Raji (cell line): ENCODE results near the gene FTCDNL1.

Source experiments
- POLR2A ChIP-seq: IDR thresholded peaks from 2 replicates; pipeline ENCODE4 v1.6.1; 2011; ENCODE audit warnings: low read depth, low read length, control low read depth; ENCODE audit not compliant: insufficient read depth

Gene FTCDNL1

DNA sequence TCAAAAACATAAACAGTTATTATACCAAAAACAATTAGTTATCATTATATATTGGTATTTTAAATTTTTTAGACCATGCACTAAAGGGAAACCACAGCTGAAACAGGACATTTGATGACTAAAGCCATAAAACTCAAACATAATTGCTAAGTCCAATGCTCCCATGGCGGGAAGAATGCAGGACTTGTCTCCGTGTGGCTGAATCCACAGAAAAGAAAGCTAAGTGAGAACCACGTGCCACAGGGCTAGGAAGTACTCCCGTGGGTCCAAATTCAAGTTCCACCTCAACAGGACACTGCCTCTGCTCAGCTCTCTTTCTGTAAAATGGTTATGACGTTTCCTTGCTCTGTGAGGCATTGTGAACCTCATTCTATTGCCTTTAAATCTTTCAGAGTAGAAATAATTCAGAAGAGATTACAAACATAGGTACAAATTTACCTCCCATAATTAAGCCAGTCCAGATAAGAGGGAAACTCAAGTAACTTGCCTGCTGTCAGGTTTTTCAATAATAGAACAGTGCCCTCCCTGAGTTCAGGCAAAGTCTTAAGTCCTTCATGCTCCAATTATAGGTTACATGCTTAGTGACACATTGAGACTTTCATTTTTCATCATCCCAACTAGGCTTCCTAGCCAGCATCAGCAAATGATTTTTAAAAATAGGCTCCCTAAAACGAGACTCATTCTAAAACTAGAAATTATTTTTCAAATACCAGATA is 36.7 kb downstream of the FTCDNL1 start:
- TF ChIP-seq POLR2A, result no peak

DNA sequence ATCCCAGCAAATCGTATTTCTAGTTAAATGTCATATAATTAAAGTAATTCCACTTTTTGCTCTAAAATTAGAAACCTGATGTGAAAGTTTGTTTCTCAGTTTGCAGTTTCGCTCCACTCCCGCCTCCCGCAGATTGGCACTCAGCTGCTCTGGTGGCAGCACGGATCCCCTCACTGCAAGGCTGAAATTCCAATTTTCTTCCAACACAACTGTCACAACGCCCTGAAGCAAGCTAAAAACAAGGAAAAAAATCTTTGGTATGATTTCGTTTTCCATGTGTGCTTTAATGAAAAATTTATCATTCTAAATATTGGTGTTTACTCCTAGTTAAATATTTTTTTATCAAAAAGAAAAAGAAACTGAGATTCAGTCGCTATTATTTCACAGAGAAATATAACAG is 38.5 kb downstream of the FTCDNL1 start:
- no peak for TF ChIP-seq POLR2A

DNA sequence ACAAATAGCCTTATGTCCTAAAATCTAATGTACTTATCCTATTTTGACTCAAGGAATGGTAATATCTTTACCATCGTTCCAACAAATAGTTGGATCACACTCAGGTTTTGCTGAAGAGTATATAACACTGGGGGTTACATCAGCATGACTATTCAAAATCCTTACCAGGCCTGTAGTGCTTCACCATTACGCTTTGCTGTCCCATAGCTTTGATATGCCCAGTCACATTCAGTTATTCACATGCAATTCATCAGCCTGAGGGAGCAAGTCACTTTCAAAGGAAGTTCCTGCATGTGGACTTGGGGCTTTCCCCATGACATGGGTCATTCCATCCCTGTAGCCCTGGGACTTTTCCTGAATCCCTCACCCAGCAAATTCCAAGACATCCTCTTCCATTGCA is 39.6 kb downstream of the FTCDNL1 start:
- no peak for TF ChIP-seq POLR2A

DNA sequence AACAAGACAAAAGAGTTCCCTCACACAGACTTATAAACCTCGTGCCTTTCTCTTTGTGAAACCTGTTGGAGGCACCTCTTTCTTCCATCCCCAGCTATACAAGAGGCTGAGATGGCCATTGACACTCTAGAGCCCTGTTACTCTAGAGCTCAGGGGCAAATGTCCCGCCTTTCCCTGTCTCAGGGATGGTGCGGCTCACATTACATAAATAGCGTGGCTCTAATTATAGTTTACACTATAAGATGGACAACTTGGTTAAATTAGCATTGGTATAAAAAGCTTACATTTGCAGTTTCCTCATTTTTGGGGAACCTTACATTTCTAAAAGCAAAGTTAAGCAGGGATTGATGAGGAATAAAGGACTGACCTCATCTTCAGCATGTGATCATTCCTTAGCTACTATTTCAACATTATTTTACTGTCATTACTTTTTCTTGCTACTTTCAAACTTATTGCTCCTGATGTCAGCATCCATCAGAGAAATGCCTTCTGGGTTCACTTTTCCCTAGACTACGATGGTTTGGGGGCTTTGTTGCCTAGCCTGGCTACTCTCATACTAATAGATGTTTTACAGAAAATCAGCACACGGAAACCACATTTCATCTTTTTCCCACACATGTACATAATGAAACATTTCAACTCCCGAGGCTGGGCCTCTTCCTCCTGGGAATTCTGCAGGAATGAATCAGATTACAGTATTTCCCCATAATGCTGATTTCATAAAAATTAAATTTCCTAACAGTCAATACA is 40.4 kb downstream of the FTCDNL1 start:
- TF ChIP-seq POLR2A, result no peak

DNA sequence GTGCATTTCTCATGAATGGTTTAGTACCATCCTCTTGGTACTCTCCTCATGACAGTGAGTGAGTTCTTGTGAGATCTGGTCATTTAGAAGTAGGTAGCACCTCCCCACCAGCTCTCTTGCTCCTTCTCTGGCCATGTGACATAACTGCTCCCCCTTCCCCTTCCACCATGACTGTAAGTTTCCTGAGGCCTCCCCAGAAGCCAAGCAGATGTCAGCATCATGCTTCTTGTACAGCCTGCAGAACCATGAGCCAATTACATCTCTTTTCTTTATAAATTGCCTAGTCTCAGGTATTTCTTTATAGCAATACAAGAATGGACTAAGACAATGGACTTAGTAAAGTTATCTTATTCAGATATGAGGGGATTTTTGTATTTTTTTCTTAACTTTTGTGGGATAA is 43.0 kb downstream of the FTCDNL1 start:
- TF ChIP-seq POLR2A, result no peak

DNA sequence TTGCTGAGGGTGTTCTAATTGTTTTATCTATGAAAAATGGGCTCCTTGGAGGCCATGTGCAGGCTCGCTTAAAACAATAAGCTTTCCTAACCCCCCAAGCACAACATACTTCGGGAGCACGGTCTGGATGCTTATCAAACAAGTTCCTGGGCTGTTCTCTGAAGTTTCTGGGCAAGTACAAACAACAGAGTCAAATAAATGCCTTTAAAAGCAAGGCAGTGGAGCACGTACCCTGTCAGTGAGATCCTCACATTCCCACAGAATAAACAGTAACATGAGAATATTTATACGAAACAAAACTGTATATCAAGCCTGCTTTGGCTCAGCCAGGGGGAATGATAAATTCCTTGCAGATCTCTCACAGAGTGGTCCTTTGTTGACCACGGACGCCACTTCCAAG is 44.8 kb downstream of the FTCDNL1 start:
- no peak for TF ChIP-seq POLR2A

DNA sequence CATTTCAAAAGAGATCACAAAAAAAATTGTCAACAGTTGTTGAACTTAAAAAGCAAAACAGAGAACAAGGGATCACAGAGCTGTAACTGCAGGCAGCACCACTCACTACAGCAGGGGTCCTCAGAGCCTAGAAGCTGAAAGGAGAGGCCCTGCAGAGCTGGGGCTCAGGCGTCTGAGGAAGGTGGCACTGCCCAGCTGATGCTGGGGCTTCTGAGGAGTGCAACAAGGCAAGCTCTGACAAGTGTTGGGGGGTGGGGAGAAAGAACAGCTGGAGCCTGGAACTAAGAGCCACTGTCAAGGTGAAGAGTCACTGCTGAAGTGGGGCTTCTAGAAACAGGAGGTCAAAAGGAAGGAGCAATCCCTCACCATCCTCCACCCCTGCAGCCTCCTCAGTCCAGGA is 46.2 kb downstream of the FTCDNL1 start:
- TF ChIP-seq POLR2A, result no peak

DNA sequence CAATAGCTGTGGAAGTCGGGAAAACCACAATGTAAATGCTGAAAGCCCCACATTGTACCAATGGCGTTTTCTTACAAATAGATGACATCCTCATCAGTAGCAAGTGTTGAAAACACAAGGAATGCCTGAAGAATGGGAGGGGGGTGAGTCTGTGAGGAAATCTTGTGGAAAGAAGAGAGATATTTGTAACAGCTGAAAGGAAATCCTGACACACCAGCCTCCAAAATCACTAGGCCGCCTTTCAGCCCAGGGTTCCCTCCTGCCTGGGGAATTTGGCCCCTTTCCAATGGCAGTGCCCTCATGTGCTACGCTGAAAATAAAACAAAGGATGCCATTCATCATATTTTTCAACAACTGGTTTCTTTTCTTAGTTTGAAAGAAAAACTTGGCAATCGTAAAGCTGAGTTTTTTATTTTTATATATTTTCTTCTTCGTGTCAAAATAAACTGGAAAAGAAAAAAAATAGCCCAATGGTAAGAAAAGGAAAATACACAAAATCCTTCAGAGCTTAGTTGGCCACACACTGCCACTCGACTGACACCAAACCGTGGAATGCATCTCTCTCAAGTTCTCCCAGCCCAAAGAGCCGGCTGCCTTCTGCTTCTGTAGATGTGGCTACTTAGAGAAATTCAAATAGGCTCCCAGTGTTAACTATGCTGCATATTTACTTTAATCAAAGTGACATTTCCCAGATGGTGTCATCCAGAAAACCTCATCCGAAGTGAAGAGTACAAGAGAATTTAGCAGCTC is 52.0 kb downstream of the FTCDNL1 start:
- TF ChIP-seq POLR2A, result no peak

DNA sequence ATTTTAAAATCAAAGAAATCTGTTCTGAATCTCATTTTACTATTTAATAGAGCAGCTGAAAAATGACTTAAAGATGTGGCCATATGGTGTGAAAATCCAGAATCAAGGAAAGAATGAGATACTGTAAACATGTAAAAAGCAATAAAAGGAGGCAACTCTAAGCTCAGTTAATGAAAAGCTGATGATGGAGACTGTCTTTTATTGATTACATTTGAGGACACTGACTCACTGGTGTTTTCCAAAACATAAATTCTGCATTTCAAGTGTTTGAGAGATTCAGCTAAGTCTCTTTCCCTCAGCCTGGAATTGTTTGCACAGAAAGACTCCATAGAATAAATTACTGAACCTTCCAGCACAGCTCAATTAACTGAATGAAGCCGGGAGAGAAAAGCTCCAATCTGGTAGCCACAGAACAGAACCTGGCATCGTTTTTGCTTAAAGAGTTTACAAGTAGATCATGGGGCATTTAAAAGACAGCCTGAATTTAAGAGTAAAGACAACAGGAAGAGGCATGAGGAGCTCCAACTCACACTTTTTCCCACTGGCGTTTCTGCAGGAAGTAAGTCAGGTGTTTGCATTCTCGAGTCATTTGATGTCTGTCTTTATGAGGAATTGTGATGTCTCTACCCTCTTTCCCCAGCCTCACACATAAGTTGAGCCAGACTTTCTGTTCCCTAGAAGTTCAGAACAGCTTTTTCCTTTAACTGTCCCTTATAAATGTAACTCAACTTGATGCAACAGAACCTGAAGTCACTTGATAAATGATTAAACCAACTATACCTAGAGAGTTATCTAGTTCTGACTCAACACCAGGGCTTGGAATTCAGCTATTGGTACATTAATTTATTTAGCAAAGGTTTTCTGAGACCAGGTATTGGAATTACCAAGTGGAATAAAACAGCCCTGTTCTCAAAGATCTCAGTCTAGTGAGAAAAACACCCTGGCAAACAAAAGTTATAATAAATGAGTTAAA is 53.3 kb downstream of the FTCDNL1 start:
- no peak for TF ChIP-seq POLR2A

DNA sequence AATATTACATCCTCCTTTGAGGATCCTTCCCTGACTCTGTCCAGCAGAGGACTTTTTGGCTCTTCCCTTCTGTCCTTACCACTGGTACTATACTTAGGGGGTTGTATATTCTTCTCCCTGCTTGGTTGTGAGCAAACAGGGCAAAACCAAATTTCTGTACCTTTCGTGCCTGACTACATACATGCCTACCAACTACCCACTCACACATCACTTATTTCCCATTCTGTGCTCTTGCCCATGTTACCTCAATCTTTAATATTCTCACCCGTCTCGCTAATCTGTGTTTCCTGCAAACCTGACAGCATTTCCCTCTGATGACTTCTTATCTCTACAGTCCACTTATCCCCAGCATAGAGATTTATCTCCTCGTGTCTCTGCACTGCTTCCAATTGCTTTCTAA is 58.6 kb downstream of the FTCDNL1 start:
- no peak for TF ChIP-seq POLR2A

DNA sequence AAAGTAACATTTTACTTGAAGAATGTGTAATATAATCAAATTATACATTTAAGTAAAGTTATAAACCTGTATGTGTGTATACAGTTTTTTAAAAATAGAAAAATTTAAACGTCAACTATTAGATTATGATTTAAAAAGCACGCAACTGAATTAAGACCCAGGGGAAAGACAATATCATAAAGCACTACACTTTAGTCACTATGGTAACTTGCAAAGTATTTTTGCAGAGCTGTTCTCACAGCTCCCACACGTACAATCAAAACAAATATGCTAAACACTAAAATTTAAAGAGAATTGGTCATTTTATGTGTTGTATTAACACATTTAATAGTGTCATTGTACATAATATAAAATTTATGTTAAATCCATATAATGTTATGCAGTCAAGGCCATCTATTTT is 59.7 kb downstream of the FTCDNL1 start:
- no peak for TF ChIP-seq POLR2A

DNA sequence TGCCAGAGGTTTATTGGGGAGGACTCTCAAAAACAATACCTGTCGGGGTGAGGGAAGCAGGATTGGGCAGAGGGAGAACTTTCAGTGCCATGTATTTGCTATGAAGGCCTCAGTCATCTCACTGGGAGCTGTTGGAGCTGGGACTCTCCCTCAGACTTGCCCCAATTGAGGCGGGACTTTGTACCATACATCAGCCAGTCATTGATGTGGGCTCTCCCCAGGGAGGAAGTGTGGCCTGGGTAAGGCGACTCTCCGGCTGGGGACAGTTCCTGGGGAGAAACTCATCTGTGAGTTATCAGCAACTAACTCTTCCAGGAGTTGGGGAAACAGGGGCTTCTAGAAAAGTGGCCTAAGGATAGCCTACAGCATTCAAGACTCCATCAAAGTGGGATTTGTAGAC is 66.5 kb downstream of the FTCDNL1 start:
- TF ChIP-seq POLR2A, result no peak

DNA sequence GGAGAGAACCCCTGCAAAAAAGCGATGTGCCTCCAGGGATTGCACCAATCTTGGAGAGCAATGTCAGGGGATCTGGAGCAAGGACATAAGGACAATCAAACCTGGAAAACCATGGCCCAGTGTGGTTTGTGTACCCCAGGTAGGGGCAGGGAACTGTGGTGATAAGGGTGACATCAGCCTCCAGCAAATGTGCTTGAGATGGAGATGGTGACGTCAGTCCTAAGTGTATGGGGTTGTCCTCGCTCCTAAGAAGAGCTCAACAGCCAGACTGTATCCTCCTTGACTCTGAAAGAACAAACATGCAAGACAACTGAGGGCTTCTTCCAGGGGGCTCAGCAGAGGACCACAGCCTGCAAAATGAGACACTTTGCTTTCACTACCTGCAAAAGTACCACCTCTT is 71.4 kb downstream of the FTCDNL1 start:
- no peak for TF ChIP-seq POLR2A

DNA sequence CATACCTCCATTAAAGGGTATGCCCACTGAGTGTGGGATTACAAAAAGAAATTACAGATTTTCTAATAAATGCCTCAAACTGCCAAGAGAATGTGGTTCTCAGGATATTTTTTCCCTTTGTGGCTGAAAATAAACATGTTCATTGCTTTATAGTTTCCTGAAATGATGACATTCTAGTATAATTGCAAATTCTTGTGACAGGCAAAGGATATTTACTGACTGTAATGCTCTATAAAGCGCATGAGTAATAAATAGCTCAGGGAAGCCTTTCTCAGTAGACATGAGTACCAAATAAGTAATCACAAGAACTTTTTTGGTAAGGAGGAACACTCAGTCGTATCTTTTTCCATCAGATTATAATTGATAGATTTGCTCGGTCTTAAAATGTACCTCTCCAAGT is 72.3 kb downstream of the FTCDNL1 start:
- no peak for TF ChIP-seq POLR2A

DNA sequence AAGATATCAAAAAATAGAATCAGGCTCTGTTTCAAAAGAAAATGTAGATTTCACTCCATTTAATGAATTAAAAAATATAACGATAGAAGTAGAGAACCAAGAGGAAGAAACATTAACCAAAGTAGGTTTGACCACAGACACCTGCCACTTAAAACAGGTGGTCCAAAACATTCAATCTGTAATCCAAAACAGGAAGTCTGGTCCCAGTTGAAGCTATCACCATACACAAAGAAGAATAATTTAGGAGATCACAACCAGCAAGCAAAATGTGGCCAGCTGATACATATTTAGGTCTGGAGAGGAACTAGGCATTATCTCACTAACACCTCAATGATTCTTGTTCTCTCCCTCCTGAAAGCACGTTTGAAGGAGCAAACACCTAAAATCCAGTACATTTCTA is 73.1 kb downstream of the FTCDNL1 start:
- TF ChIP-seq POLR2A, result no peak
